HCT116 (cell line): ENCODE data around the gene CCDC69.

Experiments
- CTCF ChIP-seq, 3 experiments: fragments of 200-600 bp in 1 of 3; sonication (generic) in 1 of 3; IDR thresholded peaks in 2 of 3; conservative IDR thresholded peaks in 1 of 3; 2 replicates each; pipeline ENCODE4 v1.5.1; 2012 to 2017; ENCODE audit warnings: low read depth in 2 of 3, low read length in 2 of 3, antibody characterized with exemption in 1 of 3, borderline replicate concordance in 1 of 3, control low read depth in 1 of 3, mild to moderate bottlenecking in 1 of 3, mixed read lengths in 1 of 3, mixed run types in 1 of 3, moderate library complexity in 1 of 3; ENCODE audit not compliant: insufficient read depth in 1 of 3
- TCF7L2 ChIP-seq: IDR thresholded peaks from 2 replicates; pipeline ENCODE4 v1.7.0; 2011; ENCODE audit warnings: borderline replicate concordance, inconsistent platforms; ENCODE audit not compliant: insufficient read depth, insufficient read length; ENCODE audit errors: extremely low read depth

- no peak for TF ChIP-seq CTCF (IDR thresholded peaks at IDR 0.05 in 2 of 3, conservative IDR thresholded peaks at IDR 0.05 in 1 of 3; ENCODE audit: borderline replicate concordance in 1 of 3, insufficient read depth in 1 of 3, low read depth in 2 of 3, low read length in 2 of 3)
- TF ChIP-seq TCF7L2, result no peak
These were observed 36.0 kb upstream of the CCDC69 start for GRCh38 chr5:151259931-151260330.
